ENCODE data around the gene OTX2. TPM values are rescaled to one million over a fixed set of nuclear protein-coding genes. Genes with fewer than 3 reads are reported as not detected.

The OTX2 gene
- total RNA-seq, 6 experiments from 2014 or later, result not detected

DNA sequence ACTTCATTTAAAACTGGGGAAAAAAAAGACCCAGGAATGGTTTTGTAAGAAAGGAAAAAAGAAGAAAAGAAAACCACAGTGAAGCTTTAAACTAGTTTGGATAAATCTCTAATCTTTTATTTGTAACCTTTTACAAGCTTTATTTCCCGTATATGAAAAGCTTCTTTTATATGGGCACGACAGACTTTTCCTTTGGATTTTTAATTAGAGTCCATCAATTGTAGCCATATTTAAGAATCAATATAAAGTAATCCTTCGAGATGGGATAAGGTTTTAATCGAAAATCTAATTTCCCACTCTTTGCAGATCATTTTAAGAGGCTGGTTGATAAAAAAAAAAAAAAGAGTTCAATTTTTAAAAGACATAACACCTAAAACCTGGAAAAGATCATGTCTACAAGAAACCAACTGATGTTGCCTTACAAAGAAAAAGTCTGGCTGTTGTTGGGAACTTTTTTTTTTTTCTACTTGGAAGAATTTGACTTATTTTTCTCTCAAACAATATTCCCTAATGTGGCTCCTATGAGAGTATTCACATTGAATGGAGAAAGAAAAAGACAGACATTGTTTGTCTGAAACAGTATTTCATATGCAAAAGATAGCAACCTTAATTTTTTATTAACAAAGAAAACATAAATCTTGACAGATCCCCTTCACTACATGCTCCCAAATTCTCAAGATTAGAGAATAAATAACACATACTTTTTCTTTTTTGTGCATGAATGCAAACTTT is 4.9 kb upstream of the OTX2 start:
- ATAC-seq, result no peak
- Histone ChIP-seq H3K9me3 (no peaks in the 10 kb centered on the region), H3K4me3 (no peak overlapping the region), H3K27ac (no peak overlapping the region), H3K4me1 (no peaks in the 10 kb centered on the region), H3K36me3 (no peaks in the 10 kb centered on the region), H3K27me3 (peaks cover 8 to 59% of the 10 kb centered on the region in 2 donors)
- WGBS (ENCODE audit: insufficient coverage, low coverage, low lambda C conversion rate, missing lambda C conversion rate), result 3% methylated on average over 4 of the region's 4 CpGs
- TF ChIP-seq, protein P1, sequence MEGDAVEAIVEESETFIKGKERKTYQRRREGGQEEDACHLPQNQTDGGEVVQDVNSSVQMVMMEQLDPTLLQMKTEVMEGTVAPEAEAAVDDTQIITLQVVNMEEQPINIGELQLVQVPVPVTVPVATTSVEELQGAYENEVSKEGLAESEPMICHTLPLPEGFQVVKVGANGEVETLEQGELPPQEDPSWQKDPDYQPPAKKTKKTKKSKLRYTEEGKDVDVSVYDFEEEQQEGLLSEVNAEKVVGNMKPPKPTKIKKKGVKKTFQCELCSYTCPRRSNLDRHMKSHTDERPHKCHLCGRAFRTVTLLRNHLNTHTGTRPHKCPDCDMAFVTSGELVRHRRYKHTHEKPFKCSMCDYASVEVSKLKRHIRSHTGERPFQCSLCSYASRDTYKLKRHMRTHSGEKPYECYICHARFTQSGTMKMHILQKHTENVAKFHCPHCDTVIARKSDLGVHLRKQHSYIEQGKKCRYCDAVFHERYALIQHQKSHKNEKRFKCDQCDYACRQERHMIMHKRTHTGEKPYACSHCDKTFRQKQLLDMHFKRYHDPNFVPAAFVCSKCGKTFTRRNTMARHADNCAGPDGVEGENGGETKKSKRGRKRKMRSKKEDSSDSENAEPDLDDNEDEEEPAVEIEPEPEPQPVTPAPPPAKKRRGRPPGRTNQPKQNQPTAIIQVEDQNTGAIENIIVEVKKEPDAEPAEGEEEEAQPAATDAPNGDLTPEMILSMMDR (IDR thresholded peaks at IDR 0.05), result no peak
- no peak for TF ChIP-seq POLR2A (IDR thresholded peaks at IDR 0.05)
- intact Hi-C loops (cut with DNase I), result no loop called here
- no peak for DNase-seq

DNA sequence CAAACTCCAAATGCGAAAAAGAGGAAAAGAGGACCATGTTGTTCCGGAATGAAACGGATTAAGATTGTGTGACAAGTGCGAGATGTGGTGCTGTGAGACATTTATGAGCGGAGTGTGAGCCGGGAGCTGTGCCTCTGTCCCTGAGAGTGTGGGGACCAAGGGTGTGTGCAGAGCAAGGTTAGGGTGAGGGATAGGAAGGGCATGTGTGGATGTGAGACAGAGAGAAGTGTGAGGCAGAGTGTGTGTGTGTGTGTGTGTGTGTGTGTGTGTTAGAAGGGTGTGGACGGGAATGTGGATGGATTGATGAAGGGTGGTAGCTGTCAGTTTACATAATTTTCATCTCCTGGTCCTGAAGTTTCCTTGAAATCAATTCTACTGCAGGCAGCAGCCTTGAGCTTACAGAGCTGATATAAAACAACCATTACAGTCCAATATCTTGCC is 4.3 kb upstream of the OTX2 start:
- H3K27ac ChIP-seq, result no peak overlapping the region
- TF ChIP-seq, protein P1 (IDR thresholded peaks at IDR 0.05), result no peak
- no peak for TF ChIP-seq POLR2A (IDR thresholded peaks at IDR 0.05)
- no peaks in the 10 kb centered on the region for H3K36me3 ChIP-seq
- WGBS (ENCODE audit: insufficient coverage, low coverage, low lambda C conversion rate, missing lambda C conversion rate), result 6% methylated on average over 7 of the region's 7 CpGs
- no peaks in the 10 kb centered on the region for H3K4me1 ChIP-seq
- no peaks in the 10 kb centered on the region for H3K9me3 ChIP-seq
- DNase-seq (no peak), ATAC-seq (no peak)
- no peak overlapping the region for H3K4me3 ChIP-seq
- H3K27me3 ChIP-seq, result peaks cover 8 to 65% of the 10 kb centered on the region in 2 donors
- intact Hi-C loops (cut with DNase I), result no loop called here

DNA sequence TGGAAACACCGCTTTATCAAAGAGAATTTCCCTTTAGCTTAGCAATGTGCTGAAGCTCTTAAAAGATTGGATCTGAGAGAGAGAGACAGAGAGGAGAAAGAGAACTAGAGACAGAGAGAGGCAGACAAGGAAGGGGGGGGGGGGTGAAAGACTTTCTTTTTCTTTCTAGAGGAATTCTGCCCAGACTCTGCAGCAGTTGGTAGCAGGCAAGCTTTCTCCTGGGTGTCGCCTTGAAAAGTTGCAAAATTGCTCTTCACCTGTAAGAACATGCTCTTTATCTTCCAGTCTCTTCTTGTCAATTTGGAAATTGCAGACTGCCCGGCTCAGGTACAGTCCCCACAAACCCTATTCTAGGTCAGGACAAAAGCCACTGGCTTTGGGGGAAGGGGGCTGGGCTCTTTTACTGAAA is 2.9 kb upstream of the OTX2 start:
- ATAC-seq (no peak), DNase-seq (no peak)

DNA sequence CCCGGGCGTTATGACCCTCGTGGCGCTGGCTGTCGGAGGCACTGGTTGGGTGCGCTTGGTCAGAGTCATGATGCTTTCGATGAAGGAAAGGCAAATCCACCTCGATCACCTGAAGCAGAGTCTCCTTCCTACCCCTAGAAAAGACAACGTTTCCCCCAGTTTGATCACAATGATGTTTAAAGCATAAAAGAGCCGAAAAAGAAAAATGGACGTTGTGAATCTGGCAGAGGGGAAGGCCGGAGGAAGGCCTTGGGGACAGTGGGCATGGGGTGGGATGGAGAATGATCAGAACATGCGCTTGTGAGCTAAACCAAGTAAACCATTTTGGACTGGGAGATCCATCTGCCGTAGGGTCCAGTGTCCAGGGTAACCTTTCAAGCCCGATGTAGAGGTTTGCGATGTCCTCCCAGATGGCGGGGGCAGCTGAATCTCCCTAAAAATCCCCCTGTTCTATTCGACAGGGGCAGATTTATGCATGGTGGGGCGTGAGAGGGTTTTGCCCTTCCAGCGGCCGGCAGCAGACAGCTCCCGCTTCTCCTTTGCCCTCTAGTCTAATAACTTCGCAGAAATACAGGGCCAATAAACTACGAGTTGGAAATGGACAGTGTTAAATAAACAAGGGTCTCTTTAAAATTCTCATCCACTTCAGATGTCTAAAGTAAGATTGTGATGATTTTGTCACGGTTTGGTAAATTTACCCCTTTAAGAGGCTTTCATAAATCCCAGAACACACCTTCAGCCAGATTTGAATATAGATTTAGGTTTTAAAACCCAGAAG is 2.3 kb upstream of the OTX2 start:
- peaks cover 0 to 10% (median 0%) of the 10 kb centered on the region in 4 donors for H3K4me1 ChIP-seq
- H3K4me3 ChIP-seq, result no peak overlapping the region
- WGBS (ENCODE audit: insufficient coverage, low coverage, low lambda C conversion rate, missing lambda C conversion rate), result 7% methylated on average over 25 of the region's 25 CpGs
- no peak for ATAC-seq
- no peak overlapping the region for H3K27ac ChIP-seq
- TF ChIP-seq, protein P1 (IDR thresholded peaks at IDR 0.05), result no peak
- no peak for TF ChIP-seq POLR2A (IDR thresholded peaks at IDR 0.05)
- H3K36me3 ChIP-seq, result no peaks in the 10 kb centered on the region
- peaks cover 19 to 76% of the 10 kb centered on the region in 2 donors for H3K27me3 ChIP-seq
- no peak for DNase-seq
- intact Hi-C loops (cut with DNase I), result no loop called here
- H3K9me3 ChIP-seq, result no peaks in the 10 kb centered on the region

More for the DNA sequence above, 2.9 kb upstream of the OTX2 start:
- TF ChIP-seq, protein P1 (IDR thresholded peaks at IDR 0.05), result no peak
- TF ChIP-seq POLR2A (IDR thresholded peaks at IDR 0.05), result no peak
- Histone ChIP-seq H3K27me3 (peaks cover 18 to 73% of the 10 kb centered on the region in 2 donors), H3K9me3 (no peaks in the 10 kb centered on the region), H3K36me3 (no peaks in the 10 kb centered on the region), H3K27ac (no peak overlapping the region), H3K4me1 (peaks cover 0 to 8% (median 0%) of the 10 kb centered on the region in 4 donors), H3K4me3 (no peak overlapping the region)
- intact Hi-C loops (cut with DNase I), result no loop called here
- WGBS (ENCODE audit: insufficient coverage, low coverage, low lambda C conversion rate, missing lambda C conversion rate), result 3% methylated on average over 3 of the region's 3 CpGs
